K562 treated with DMSO at 1 percent for 4 hours (cell line): ENCODE measurements around the gene DUS1L. TPM values are rescaled to one million over a fixed set of nuclear protein-coding genes. Genes with fewer than 3 reads are reported as not detected.

ENCODE experiments used
- total RNA-seq: library from RNA; unstranded; fragments of 300-600 nt; gene quantifications from 2 replicates; pipeline ENCODE4 v1.2.3, GENCODE V29; 2022; ENCODE audit not compliant: insufficient read depth

The DUS1L gene
- 204 and 216 TPM in 2 replicates for total RNA-seq

DNA sequence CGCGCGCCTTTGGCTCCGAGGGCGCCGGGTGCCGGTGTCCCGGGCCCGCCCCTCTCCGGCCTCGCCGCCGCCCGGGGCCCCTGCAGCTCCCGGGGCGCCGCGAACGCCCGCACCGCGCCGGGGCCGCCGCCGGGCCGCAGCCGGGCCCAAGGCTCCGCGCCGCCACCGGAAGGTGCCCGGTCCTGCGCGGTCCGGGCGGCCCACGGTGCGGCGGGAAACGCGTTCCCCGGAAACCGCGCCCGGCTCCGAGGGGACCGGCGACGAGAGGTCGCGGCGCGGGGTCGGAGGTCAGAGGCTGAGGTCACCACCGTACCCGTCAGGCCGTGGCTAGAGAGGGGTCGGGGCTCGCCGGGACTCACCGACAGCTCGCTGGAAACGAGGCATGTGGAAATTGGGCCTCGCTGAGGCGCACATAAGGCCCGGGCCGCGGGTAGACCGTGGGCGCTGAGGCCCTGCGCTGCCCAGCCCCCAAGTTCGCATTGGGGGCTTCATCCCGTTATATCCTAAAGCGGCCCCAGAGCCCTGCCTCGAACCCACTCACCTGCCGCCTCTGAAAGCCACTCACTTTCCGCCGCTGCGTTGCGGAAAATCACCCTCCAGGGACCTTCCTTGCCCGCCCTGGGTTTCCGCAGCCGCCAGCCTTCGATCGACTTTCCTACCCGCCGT, at the start of gene DUS1L:
TSS of gene DUS1L (minus strand) at position 167 of the 666 bp plus-strand sequence. CDS start 745 bp downstream, outside the sequence.

DNA sequence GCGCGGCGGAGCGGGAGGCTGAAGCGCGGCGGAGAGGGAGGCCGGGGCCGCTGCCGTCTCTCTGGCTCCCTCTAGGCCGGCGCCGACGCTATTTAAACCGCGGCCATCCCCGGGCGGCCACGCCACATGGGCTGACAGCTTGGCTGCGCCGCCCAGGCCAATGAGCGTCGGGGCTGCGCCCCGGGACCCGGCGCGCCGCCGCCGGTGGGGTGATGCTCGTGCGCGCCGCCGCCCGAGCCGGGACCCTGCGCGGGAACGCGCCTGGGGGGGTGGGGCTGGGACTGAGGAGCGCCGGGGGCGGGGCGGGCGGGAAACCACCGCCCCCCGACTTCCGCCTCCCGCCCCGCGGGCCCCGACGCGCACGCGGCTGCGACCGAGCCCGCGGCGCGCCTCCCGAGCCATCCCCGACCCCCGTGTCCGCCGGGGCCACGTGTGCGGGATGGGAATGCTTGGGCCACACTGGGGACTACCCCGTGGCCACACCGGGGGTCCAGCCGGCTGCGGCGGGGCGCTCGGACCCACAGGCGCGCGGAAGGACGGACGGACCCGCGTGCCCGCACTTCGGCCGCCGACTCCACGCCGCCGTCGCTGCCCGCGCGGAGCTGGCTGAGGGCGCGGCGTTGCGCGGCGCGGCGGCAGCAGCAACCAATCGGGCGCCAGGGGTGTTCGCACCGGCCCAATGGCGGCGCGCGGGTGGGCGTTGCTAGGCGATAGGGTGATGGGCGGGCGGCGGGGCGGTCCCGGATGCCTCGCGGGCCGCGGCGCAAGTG, 32.8 kb upstream of the DUS1L start, which contains the start of gene FASN:
TSS of gene FASN (minus strand) at position 68 of the 770 bp plus-strand sequence. CDS start 1,791 bp downstream, outside the sequence.

DNA sequence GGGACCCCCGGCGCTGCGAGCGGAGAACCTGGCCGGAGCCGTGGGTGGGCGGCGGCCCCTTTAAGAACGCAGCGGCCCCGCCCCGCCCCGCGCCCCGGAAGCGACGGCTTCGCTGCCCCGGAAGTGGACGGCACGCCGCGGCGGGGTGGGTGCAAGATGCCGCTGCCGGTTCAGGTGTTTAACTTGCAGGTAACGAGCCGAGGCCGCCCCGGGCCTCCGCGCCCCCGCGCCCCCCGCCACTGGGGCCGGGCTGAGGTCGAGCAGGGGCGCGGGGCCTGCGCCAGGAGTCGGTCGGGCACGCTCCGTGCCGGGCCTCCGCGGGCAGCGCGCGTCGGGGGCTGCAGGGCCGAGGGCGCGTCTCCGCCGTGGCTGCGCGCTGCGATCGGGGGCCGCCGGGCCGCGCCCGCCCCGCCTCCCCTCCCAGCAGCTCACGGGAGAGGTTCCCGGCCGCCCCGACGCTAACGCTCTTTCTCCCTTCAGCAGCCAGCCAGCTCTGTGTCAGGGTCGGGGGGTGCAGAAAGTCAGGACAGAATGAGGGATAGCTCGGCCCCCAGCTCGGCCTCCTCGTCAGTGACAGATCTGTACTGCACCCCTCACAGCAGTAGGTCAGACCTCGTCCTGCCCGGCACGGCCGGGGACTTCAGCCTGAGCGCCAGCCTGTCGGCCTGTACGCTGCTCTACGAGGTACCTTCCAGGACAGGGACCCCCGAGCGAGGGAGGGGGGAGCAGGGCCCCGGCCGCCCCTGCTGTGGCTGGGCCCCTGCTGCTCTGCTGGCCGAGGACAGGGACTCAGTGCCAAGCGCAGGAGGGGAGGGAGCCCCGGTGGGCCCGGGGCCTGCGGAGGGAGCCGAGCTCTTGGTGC, 13.6 kb downstream of the DUS1L start, which contains the start of the genes GPS1 and RFNG:
TSS of gene GPS1 (plus strand) at position 123 of the 862 bp plus-strand sequence. CDS start at position 157, 34 bp downstream.
TSS of gene RFNG (minus strand) at position 36 of the 862 bp plus-strand sequence. CDS start 45 bp downstream, outside the sequence.

DNA sequence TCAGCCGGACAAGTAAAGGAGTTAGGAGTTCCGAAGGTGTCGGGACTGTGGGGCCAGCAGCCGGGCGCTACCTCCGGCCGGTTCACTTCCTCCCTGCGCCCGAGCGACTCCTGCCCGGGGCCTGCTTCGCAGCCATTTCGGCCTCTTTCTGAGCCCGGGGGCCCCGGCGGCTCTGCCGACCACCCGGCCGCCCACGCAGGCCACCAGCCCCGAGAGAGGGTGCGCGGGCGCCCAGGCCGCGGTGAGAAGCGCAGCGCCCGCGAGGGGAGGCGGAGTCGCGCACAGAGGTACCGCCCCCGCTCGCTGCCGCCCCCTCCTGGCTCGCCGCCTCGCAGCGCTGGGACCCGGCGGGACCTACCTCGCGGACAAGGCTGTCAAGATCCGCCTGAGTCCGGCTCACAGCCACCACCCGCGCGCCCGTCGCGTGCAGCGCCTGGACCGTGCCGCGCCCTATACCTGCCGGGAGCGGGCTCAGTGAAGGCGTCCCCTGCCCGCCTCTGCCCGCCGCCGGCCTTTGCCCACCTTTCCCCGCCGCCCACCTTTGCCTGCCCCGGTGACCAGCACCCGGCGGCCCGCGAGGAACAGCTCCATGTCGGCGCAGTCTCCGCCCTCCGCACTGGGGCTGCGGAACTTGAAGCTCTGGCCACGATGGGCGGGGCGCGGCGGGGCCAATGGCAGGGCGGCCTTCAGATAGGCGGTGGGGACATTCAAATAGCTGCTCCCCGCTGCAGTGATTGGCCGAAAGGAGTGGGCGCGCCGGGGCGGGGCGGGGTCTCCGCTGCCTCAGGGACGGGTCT, 28.3 kb downstream of the DUS1L start, which contains the start of gene DCXR:
TSS of gene DCXR (minus strand) at position 606 of the 797 bp plus-strand sequence. CDS start at position 591, 15 bp downstream.

DNA sequence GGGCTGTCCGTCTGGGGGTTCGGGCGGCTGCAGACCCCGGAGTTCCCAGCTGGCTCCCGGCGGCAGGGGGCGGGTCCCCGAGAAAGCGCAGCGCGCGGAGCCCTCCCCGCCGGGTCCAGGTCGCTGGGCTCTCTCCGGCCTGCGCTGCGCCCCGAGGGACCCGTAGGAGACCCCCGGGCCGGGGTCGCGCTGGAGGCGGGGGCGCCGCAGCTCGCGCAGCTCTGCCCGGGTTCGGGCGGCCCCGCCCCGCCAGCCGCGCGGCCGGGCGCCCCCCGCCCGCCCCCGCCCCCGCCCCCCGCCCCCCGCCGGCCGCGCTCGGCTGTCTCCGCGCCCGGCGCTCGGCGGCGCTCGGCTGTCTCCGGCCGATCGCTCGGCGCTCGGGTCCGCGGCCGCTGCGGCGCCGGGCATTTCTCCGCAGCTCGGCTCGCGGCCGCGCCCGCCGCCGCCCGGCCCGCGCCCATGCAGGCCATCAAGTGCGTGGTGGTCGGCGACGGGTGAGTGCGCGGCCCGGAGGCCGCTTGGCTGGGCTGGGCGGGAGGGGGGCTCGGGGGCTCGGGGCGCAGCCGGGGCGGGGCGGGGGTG, 34.2 kb downstream of the DUS1L start, which contains the start of gene RAC3:
TSS of gene RAC3 (plus strand) at position 376 of the 582 bp plus-strand sequence. CDS start at position 460, 84 bp downstream.

DNA sequence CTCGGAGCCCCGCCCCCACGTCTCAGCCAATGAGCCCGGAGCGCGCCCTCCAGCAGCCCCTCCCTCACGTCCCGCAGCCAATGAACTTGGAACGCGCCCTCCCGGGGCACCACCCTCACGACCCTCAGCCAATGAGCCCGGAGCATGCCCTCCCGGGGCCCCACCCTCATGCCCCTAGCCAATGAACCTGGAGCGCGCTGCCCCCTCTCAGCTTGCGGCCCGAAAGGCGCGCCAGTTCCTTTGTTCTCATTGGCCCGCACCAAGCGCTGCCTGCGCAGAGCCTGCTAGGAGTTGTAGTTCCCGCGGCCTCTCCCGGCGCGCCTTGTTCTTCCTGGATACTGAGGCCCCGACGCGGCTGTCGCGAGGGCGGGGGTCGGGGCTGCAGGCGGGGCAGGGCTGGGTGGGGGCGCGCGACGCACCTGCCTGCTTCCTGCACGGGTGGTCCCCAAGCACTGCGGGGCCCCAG, 42.6 kb downstream of the DUS1L start, which contains the start of gene LRRC45:
TSS of gene LRRC45 (plus strand) at position 325 of the 466 bp plus-strand sequence. CDS start 339 bp downstream, outside the sequence.

DNA sequence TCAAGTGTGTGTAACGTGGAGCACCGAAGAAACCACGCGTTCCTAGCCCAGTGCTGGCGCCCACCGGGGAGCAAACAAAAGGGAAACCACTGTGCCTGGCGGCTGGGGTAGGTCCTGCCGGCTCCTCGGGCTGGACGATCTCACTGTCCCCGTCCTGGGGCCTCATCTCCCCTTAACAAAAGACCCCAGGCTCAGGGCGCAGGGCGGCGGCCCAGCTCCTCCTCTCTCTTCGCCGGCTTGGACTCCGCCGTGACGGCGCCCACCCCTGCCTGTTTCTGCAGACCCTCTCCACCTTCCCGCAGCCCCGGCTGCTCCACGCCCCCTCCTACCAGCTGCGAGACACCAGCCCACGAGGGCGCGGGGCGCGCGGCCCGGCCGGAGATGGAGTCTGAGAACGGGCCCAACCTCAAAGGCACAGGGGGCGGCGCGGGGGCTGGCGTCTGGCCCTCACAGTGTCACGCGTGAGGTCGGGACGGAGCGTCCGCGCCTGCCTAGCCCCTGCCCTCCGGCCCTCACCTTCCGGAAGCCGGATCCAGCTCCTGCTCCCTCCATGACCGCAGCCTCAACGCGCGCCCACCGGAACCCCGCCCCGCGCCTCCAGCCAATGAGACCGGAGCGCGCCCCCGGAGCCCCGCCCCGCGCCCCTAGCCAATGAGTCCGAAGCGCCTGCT, 43.2 kb downstream of the DUS1L start, which contains the start of gene CENPX:
TSS of gene CENPX (minus strand) at position 569 of the 671 bp plus-strand sequence. CDS start at position 552, 17 bp downstream.

Other genes with a start within 250 kb of the DUS1L start
- 105 and 145 TPM in 2 replicates for gene MCRIP1, start 232.5 kb downstream of the DUS1L start, total RNA-seq
- gene PPP1R27, start 230.8 kb downstream of the DUS1L start, total RNA-seq, result 0.64 TPM in 1 of 2 replicates, not detected in the other
- gene P4HB, start 205.3 kb downstream of the DUS1L start, total RNA-seq, result 890 and 899 TPM in 2 replicates
- gene ARHGDIA, start 194.5 kb downstream of the DUS1L start, total RNA-seq, result 224 and 227 TPM in 2 replicates
- 137 TPM in 2 replicates for gene ALYREF, start 174.2 kb downstream of the DUS1L start, total RNA-seq
- gene ANAPC11, start 174.1 kb downstream of the DUS1L start, total RNA-seq, result 407 and 464 TPM in 2 replicates
- gene NPB, start 163.6 kb downstream of the DUS1L start, total RNA-seq, result 5.4 and 6.4 TPM in 2 replicates
- 64.0 and 70.6 TPM in 2 replicates for gene PCYT2, start 154.4 kb downstream of the DUS1L start, total RNA-seq
- 39.9 and 50.2 TPM in 2 replicates for gene SIRT7, start 147.6 kb downstream of the DUS1L start, total RNA-seq
- 53.0 and 64.9 TPM in 2 replicates for gene MAFG, start 138.1 kb downstream of the DUS1L start, total RNA-seq
- gene PYCR1, start 128.5 kb downstream of the DUS1L start, total RNA-seq, result 323 and 368 TPM in 2 replicates
- 0.24 TPM in 1 of 2 replicates, not detected in the other for gene MYADML2, start 118.6 kb downstream of the DUS1L start, total RNA-seq
- 8.8 and 9.4 TPM in 2 replicates for gene NOTUM, start 104.6 kb downstream of the DUS1L start, total RNA-seq
- gene ASPSCR1, start 88.2 kb downstream of the DUS1L start, total RNA-seq, result 31.8 and 46.0 TPM in 2 replicates
- gene CENPX, start 42.9 kb downstream of the DUS1L start, total RNA-seq, result 145 and 154 TPM in 2 replicates
- 10.6 and 11.1 TPM in 2 replicates for gene LRRC45, start 42.5 kb downstream of the DUS1L start, total RNA-seq
- 106 and 109 TPM in 2 replicates for gene RAC3, start 34.1 kb downstream of the DUS1L start, total RNA-seq
- gene DCXR, start 28.1 kb downstream of the DUS1L start, total RNA-seq, result 231 and 240 TPM in 2 replicates
- 33.4 and 43.0 TPM in 2 replicates for gene RFNG, start 14.0 kb downstream of the DUS1L start, total RNA-seq
- 132 and 142 TPM in 2 replicates for gene GPS1, start 13.9 kb downstream of the DUS1L start, total RNA-seq
- 146 and 202 TPM in 2 replicates for gene FASN, start 32.4 kb upstream of the DUS1L start, total RNA-seq
- 10.3 TPM in 2 replicates for gene CCDC57, start 147.0 kb upstream of the DUS1L start, total RNA-seq
- gene SLC16A3, start 163.2 kb upstream of the DUS1L start, total RNA-seq, result 2.8 and 7.4 TPM in 2 replicates
- gene CSNK1D, start 207.9 kb upstream of the DUS1L start, total RNA-seq, result 106 and 131 TPM in 2 replicates